ENCODE measurements around the gene ZNF81. TPM values are rescaled to one million over a fixed set of nuclear protein-coding genes. Genes with fewer than 3 reads are reported as not detected.

ZNF81 gene
- total RNA-seq, 2 donors from 2014 or later: 7.0 to 7.6 TPM

Other genes starting within 250 kb of the ZNF81 start
- gene SYN1, start 217.0 kb upstream of the ZNF81 start, total RNA-seq: 1 to 10 TPM; 4.4 to 7.0 TPM
- gene CFP, start 207.0 kb upstream of the ZNF81 start, total RNA-seq: 10 to 100 TPM in 1 of 2 donors, 1 to 10 TPM in 1; 3.9 to 10.9 TPM
- gene ELK1, start 186.3 kb upstream of the ZNF81 start, total RNA-seq: 10 to 100 TPM; 18.5 to 32.2 TPM
- gene UXT, start 177.7 kb upstream of the ZNF81 start, total RNA-seq: 10 to 100 TPM; 89.6 to 99.9 TPM
- gene ZNF182, start 167.1 kb downstream of the ZNF81 start, total RNA-seq: 1 to 10 TPM; 2.7 to 2.9 TPM
- gene SPACA5, start 170.1 kb downstream of the ZNF81 start, total RNA-seq: not detected
- 1 to 10 TPM; 1.7 to 2.8 TPM for gene ZNF630, start 234.7 kb downstream of the ZNF81 start, total RNA-seq

All from left cardiac atrium (tissue), 2 donors.